CD14-positive monocyte (primary cell): Measurements from ENCODE around the gene SSR1. TPM values are rescaled to one million over a fixed set of nuclear protein-coding genes. Genes with fewer than 3 reads are reported as not detected.
"Not testable (repeated sequence)": the region's sequence is repeated elsewhere in the genome, so short reads cannot be mapped to it uniquely, and the experiment has no call there.

Source experiments
- DNase-seq, 3 donors: peaks; one replicate each; pipeline ENCODE4 v3.0.0-alpha.2; 2011 to 2022
- H2AFZ ChIP-seq: 2 replicates; pipeline ENCODE4 v1.6.0; 2012; ENCODE audit warnings: mild to moderate bottlenecking, low read depth, low read length, inconsistent platforms; ENCODE audit not compliant: insufficient read depth, poor library complexity, severe bottlenecking
- H3K27ac ChIP-seq, 2 donors: 1 replicate in 1 of 2; 2 replicates in 1 of 2; pipeline ENCODE4 v1.5.1; 2012 to 2013; ENCODE audit warnings: low read length in 2 of 2, control low read depth in 1 of 2, inconsistent platforms in 1 of 2, low read depth in 1 of 2, mild to moderate bottlenecking in 1 of 2
- H3K27me3 ChIP-seq, 2 donors: one replicate each; pipeline versions ENCODE4 v1.6.0 to v1.6.1; 2011 to 2013; ENCODE audit warnings: low read length in 2 of 2; ENCODE audit not compliant: control insufficient read depth in 2 of 2, insufficient read depth in 2 of 2
- H3K36me3 ChIP-seq, 2 donors: replicated peaks in 1 of 2; 1 replicate in 1 of 2; 2 replicates in 1 of 2; pipeline versions ENCODE4 v1.5.1 to v1.6.1; 2012 to 2013; ENCODE audit warnings: low read length in 2 of 2, control low read depth in 1 of 2, inconsistent platforms in 1 of 2, mild to moderate bottlenecking in 1 of 2; ENCODE audit not compliant: insufficient read depth in 2 of 2, control insufficient read depth in 1 of 2
- H3K4me1 ChIP-seq, 2 donors: 1 replicate in 1 of 2; 2 replicates in 1 of 2; pipeline versions ENCODE4 v1.5.1 to v1.6.1; 2012 to 2013; ENCODE audit warnings: low read length in 2 of 2, control low read depth in 1 of 2, inconsistent platforms in 1 of 2, mild to moderate bottlenecking in 1 of 2, moderate library complexity in 1 of 2; ENCODE audit not compliant: insufficient read depth in 2 of 2, control insufficient read depth in 1 of 2
- H3K4me2 ChIP-seq: replicated peaks from 2 replicates; pipeline ENCODE3; 2012; ENCODE audit warnings: low read length, moderate library complexity, mild to moderate bottlenecking; ENCODE audit not compliant: poor library complexity, severe bottlenecking; ENCODE audit errors: extremely low read depth
- H3K4me3 ChIP-seq, 3 experiments: fragments of 200-600 bp in 1 of 3; sonication (generic) in 1 of 3; replicated peaks in 1 of 3; 1 replicate in 2 of 3; 2 replicates in 1 of 3; pipeline ENCODE4 v1.5.1; 2011 to 2013; ENCODE audit warnings: low read length in 3 of 3, mild to moderate bottlenecking in 3 of 3, control low read depth in 2 of 3, low read depth in 2 of 3, inconsistent platforms in 1 of 3, moderate library complexity in 1 of 3
- H3K79me2 ChIP-seq: 2 replicates; pipeline ENCODE4 v1.6.0; 2012; ENCODE audit warnings: mild to moderate bottlenecking, control low read depth, inconsistent platforms, low read length, moderate library complexity; ENCODE audit not compliant: insufficient read depth
- H3K9ac ChIP-seq: 2 replicates; pipeline ENCODE4 v1.6.0; 2017; ENCODE audit warnings: low read length, mild to moderate bottlenecking; ENCODE audit not compliant: insufficient read depth, poor library complexity, severe bottlenecking
- H3K9me3 ChIP-seq, 2 donors: replicated peaks in 1 of 2; 1 replicate in 1 of 2; 2 replicates in 1 of 2; pipeline versions ENCODE4 v1.5.1 to v1.6.1; 2012 to 2013; ENCODE audit warnings: low read length in 2 of 2, control low read depth in 1 of 2; ENCODE audit not compliant: control insufficient read depth in 1 of 2, insufficient read depth in 1 of 2
- H4K20me1 ChIP-seq: 2 replicates; pipeline ENCODE4 v1.6.0; 2012; ENCODE audit warnings: mild to moderate bottlenecking, low read length, control low read depth, moderate library complexity; ENCODE audit not compliant: insufficient read depth
- H3K27ac Mint-ChIP-seq, 7 donors: one replicate each; pipeline ENCODE4 v1.8.0; 2020; ENCODE audit warnings: mild to moderate bottlenecking in 7 of 7, mixed read lengths in 7 of 7, moderate library complexity in 6 of 7, inconsistent platforms in 2 of 7
- H3K27me3 Mint-ChIP-seq, 3 donors: one replicate each; pipeline ENCODE4 v1.8.0; 2021 to 2022; ENCODE audit warnings: low read depth in 3 of 3, mild to moderate bottlenecking in 3 of 3, mixed read lengths in 3 of 3, moderate library complexity in 3 of 3, inconsistent platforms in 1 of 3
- H3K36me3 Mint-ChIP-seq, 2 donors: one replicate each; pipeline ENCODE4 v1.8.0; 2020; ENCODE audit warnings: mixed read lengths in 2 of 2, inconsistent platforms in 1 of 2, mild to moderate bottlenecking in 1 of 2
- H3K4me1 Mint-ChIP-seq: one replicate; pipeline ENCODE4 v1.8.0; 2020; ENCODE audit warnings: mild to moderate bottlenecking, mixed read lengths
- H3K4me3 Mint-ChIP-seq, 2 donors: one replicate each; pipeline ENCODE4 v1.8.0; 2020; ENCODE audit warnings: mild to moderate bottlenecking in 2 of 2, mixed read lengths in 2 of 2, moderate library complexity in 1 of 2
- H3K9me3 Mint-ChIP-seq, 7 donors: one replicate each; pipeline ENCODE4 v1.8.0; 2020 to 2022; ENCODE audit warnings: mixed read lengths in 7 of 7, mild to moderate bottlenecking in 6 of 7, moderate library complexity in 6 of 7, inconsistent platforms in 2 of 7
- WGBS: methylation state at CpG from one replicate; pipeline ENCODE4 v1.1.5; 2013; ENCODE audit warnings: missing lambda C conversion rate; ENCODE audit not compliant: insufficient coverage; 5-methylcytosine and 5-hydroxymethylcytosine counted together
- intact Hi-C, 2 donors: fragments of 100-400 bp; cut with micrococcal nuclease; formaldehyde crosslinking; loops; one replicate each; pipeline versions ENCODE4 v1.15.0 to v1.15.1; 2023
- polyA plus RNA-seq, 3 donors: library from polyadenylated mRNA; depleted of rRNA in 1 of 3; unstranded in 2 of 3; stranded (reverse) in 1 of 3; fragments of 300-500 nt in 2 of 3; fragments of >200 nt in 1 of 3; fragmentation: Illumina TruSeq in 2 of 3; gene quantifications; 1 replicate in 2 of 3; 2 replicates in 1 of 3; pipeline ENCODE4 v1.2.3, GENCODE V29; 2012 to 2021
- TF ChIP-seq, protein P1 (sequence below): fragments of 200-600 bp; IDR thresholded peaks from one replicate; pipeline ENCODE4 v1.8.0; 2022; ENCODE audit warnings: antibody characterized with exemption, mild to moderate bottlenecking

The SSR1 gene
- polyA plus RNA-seq, 3 donors = 59.1 to 302 (median 251) TPM

DNA sequence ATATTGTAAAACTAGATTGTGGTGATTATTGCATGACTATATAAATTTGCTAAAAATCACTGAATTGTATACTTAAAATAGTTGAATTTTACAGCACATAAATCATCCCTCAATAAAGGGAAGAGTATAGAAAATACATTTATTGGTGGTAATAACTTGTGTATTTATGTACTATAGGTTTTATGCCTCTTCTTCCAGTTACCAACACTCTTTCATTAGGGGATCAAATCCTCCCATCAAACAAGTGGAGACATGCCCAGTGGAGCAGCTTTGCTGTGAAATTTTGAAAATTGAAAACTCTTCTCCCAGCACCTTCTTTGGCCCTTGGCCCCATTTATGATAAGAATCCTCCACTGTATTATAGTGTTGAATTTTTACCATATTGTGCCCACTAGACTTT lies 10.1 kb upstream of the SSR1 start:
- no peak overlapping the region for H3K4me3 ChIP-seq
- TF ChIP-seq, protein P1, sequence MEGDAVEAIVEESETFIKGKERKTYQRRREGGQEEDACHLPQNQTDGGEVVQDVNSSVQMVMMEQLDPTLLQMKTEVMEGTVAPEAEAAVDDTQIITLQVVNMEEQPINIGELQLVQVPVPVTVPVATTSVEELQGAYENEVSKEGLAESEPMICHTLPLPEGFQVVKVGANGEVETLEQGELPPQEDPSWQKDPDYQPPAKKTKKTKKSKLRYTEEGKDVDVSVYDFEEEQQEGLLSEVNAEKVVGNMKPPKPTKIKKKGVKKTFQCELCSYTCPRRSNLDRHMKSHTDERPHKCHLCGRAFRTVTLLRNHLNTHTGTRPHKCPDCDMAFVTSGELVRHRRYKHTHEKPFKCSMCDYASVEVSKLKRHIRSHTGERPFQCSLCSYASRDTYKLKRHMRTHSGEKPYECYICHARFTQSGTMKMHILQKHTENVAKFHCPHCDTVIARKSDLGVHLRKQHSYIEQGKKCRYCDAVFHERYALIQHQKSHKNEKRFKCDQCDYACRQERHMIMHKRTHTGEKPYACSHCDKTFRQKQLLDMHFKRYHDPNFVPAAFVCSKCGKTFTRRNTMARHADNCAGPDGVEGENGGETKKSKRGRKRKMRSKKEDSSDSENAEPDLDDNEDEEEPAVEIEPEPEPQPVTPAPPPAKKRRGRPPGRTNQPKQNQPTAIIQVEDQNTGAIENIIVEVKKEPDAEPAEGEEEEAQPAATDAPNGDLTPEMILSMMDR = no peak
- Mint-ChIP-seq H3K27ac (no peak overlapping the region), H3K36me3 (peaks cover 0 to 2% of the 10 kb centered on the region in 2 donors), H3K27me3 (no peaks in the 10 kb centered on the region), H3K9me3 (no peaks in the 10 kb centered on the region), H3K4me1 (peaks cover 51% of the 10 kb centered on the region), H3K4me3 (no peak overlapping the region)
- peaks cover 50 to 55% of the 10 kb centered on the region in 2 donors for H3K4me1 ChIP-seq
- H3K4me2 ChIP-seq = no peak overlapping the region
- no peak overlapping the region for H3K9ac ChIP-seq
- no peak for DNase-seq
- no peaks in the 10 kb centered on the region for H3K9me3 ChIP-seq
- H4K20me1 ChIP-seq = no peaks in the 10 kb centered on the region
- H2AFZ ChIP-seq = no peak overlapping the region
- intact Hi-C loops = no loop called here
- H3K36me3 ChIP-seq = no peaks in the 10 kb centered on the region
- no peaks in the 10 kb centered on the region for H3K27me3 ChIP-seq
- H3K79me2 ChIP-seq = no peaks in the 10 kb centered on the region
- H3K27ac ChIP-seq = peak overlapping the region in 1 of 2 donors; percentile 89

DNA sequence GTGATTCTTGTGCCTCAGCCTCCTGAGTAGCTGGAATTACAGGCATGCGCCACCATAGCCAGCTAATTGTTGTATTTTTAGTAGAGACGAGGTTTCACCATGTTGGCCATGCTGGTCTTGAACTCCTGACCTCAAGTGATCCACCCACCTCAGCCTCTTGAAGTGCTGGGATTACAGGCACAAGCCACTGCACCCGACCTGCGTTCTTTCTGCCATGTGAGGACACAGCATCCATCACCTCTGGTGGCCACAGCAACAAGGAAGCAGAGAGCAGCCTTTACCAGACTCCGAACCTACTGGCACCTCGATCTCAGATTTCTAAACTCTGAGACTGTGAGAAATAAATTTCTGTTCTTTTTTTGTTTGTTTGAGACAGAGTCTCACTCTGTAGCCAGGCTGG lies 8.9 kb upstream of the SSR1 start:
- H4K20me1 ChIP-seq, H3K27ac ChIP-seq, H2AFZ ChIP-seq, H3K9me3 ChIP-seq, H3K9me3 Mint-ChIP-seq, H3K9ac ChIP-seq, H3K27me3 Mint-ChIP-seq, DNase-seq, H3K79me2 ChIP-seq, H3K36me3 Mint-ChIP-seq, H3K4me3 ChIP-seq, H3K4me2 ChIP-seq, H3K36me3 ChIP-seq, H3K4me3 Mint-ChIP-seq, H3K27me3 ChIP-seq, intact Hi-C loops: not testable (repeated sequence)
- peaks cover 37 to 43% of the 10 kb centered on the region in 2 donors for H3K4me1 ChIP-seq
- WGBS = 74% methylated on average over 3 of the region's 6 CpGs
- H3K27ac Mint-ChIP-seq = peak overlapping the region in 1 of 7 donors; percentile 25
- H3K4me1 Mint-ChIP-seq = peaks cover 42% of the 10 kb centered on the region

DNA sequence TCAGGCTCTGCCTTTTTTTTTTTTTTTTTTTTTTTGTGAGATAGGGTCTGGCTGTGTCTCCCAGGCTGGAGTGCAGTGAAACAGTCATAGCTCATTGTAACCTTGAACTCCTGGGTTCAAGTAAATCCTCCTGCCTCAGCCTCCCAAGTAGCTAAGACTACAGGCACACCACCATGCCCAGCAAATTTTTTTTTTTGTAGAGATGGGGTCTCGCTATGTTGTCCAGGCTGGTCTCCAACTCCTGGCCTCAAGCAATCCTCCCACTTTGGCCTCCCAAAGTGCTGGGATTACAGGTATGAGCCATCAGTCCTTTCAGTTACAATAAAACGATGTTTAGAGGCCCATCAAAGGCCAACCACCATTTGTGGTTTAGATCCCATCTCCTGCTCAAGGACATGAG lies 6.4 kb upstream of the SSR1 start:
- H3K79me2 ChIP-seq, H3K4me3 Mint-ChIP-seq, intact Hi-C loops, H4K20me1 ChIP-seq, H3K9ac ChIP-seq, H3K27ac ChIP-seq, H2AFZ ChIP-seq, H3K27me3 Mint-ChIP-seq, H3K36me3 ChIP-seq, H3K9me3 ChIP-seq, H3K4me2 ChIP-seq, H3K27me3 ChIP-seq, DNase-seq, H3K4me3 ChIP-seq, H3K27ac Mint-ChIP-seq, H3K9me3 Mint-ChIP-seq, H3K36me3 Mint-ChIP-seq: not testable (repeated sequence)
- WGBS = 83% methylated on average over 2 of the region's 2 CpGs
- H3K4me1 ChIP-seq = peaks cover 17 to 23% of the 10 kb centered on the region in 2 donors
- H3K4me1 Mint-ChIP-seq = peaks cover 27% of the 10 kb centered on the region
